Measurements from ENCODE around the gene DDX3X. TPM values are rescaled to one million over a fixed set of nuclear protein-coding genes. Genes with fewer than 3 reads are reported as not detected.
"Not testable (repeated sequence)": the region's sequence is repeated elsewhere in the genome, so short reads cannot be mapped to it uniquely, and the experiment has no call there.

The DDX3X gene
- total RNA-seq (100 to 1,000 TPM; 354 to 357 TPM), polyA plus RNA-seq (240 TPM)

- H3K27me3 ChIP-seq (ENCODE audit: insufficient read depth, low read length, poor library complexity, severe bottlenecking) = no peaks in the 10 kb centered on the region
- Mint-ChIP-seq H3K27ac (peak within 1 kb of the TSS; percentile 98 to 100 (median 100)), H3K27me3 (peaks cover 0 to 27% of the 10 kb centered on the region in 2 donors), H3K4me3 (peak within 1 kb of the TSS; percentile 88 to 99 (median 98)), H3K36me3 (peaks cover 0 to 51% (median 6%) of the 10 kb centered on the region in 3 donors), H3K9me3 (peaks cover 0 to 6% (median 5%) of the 10 kb centered on the region in 5 donors), H3K4me1 (peaks cover 34 to 64% (median 59%) of the 10 kb centered on the region in 3 donors)
- H3K36me3 ChIP-seq (ENCODE audit: insufficient read depth, low read length) = no peaks in the 10 kb centered on the region
- H3K9me3 ChIP-seq (ENCODE audit: low read length) = no peaks in the 10 kb centered on the region
- ChIA-PET POLR2A (interaction anchor here (0.7 to 1.0 kb wide), 2 partner anchors 9 kb away, joined by 3 to 5 read pairs; no protein-coding TSS in a partner anchor), CTCF (no interaction called here)
- DNase-seq = peak; percentile 70 to 94 (median 91)
- H3K4me3 ChIP-seq (ENCODE audit: low read length) = peak within 1 kb of the TSS; percentile 95
- peaks cover 13% of the 10 kb centered on the region for H3K4me1 ChIP-seq (ENCODE audit: insufficient read depth, low read length)
- H3K27ac ChIP-seq (ENCODE audit: low read depth, low read length) = peak within 1 kb of the TSS; percentile 99
These were observed at the start of gene DDX3X for GRCh38 chrX:41333744-41334362. Gene DDX3X (plus strand): TSS chrX:41334162. CDS start chrX:41334253, 91 bp downstream.

- H3K27me3 ChIP-seq (ENCODE audit: insufficient read depth, low read length, poor library complexity, severe bottlenecking); H3K27ac Mint-ChIP-seq; H3K36me3 Mint-ChIP-seq; H3K4me3 ChIP-seq (ENCODE audit: low read length); H3K4me1 ChIP-seq (ENCODE audit: insufficient read depth, low read length); H3K4me1 Mint-ChIP-seq; CTCF ChIA-PET; H3K27me3 Mint-ChIP-seq; H3K36me3 ChIP-seq (ENCODE audit: insufficient read depth, low read length); POLR2A ChIA-PET; H3K27ac ChIP-seq (ENCODE audit: low read depth, low read length); H3K4me3 Mint-ChIP-seq; DNase-seq; H3K9me3 ChIP-seq (ENCODE audit: low read length); H3K9me3 Mint-ChIP-seq: not testable (repeated sequence)
These were observed 48.0 kb upstream of the DDX3X start for GRCh38 chrX:41285928-41286327.

- H3K27me3 Mint-ChIP-seq = peaks cover 0 to 2% of the 10 kb centered on the region in 2 donors
- Histone ChIP-seq H3K4me1 (ENCODE audit: insufficient read depth, low read length) (no peaks in the 10 kb centered on the region), H3K9me3 (ENCODE audit: low read length) (no peaks in the 10 kb centered on the region), H3K4me3 (ENCODE audit: low read length) (no peak overlapping the region), H3K27me3 (ENCODE audit: insufficient read depth, low read length, poor library complexity, severe bottlenecking) (no peaks in the 10 kb centered on the region), H3K27ac (ENCODE audit: low read depth, low read length) (no peak overlapping the region), H3K36me3 (ENCODE audit: insufficient read depth, low read length) (no peaks in the 10 kb centered on the region)
- DNase-seq = no peak
- ChIA-PET POLR2A (no interaction called here), CTCF (no interaction called here)
- no peaks in the 10 kb centered on the region for H3K4me1 Mint-ChIP-seq
- H3K27ac Mint-ChIP-seq = no peak overlapping the region
- peaks cover 0 to 6% (median 0%) of the 10 kb centered on the region in 3 donors for H3K36me3 Mint-ChIP-seq
- H3K9me3 Mint-ChIP-seq = peaks cover 0 to 14% (median 9%) of the 10 kb centered on the region in 5 donors
- no peak overlapping the region for H3K4me3 Mint-ChIP-seq
These were observed 45.3 kb upstream of the DDX3X start for GRCh38 chrX:41288641-41289040.

GRCh38 chrX:41289095-41289494, 44.9 kb upstream of the DDX3X start:
- no peak overlapping the region for H3K4me3 ChIP-seq (ENCODE audit: low read length)
- ChIA-PET CTCF (no interaction called here), POLR2A (no interaction called here)
- H3K36me3 ChIP-seq (ENCODE audit: insufficient read depth, low read length) = no peaks in the 10 kb centered on the region
- H3K4me1 ChIP-seq (ENCODE audit: insufficient read depth, low read length) = no peaks in the 10 kb centered on the region
- H3K27me3 Mint-ChIP-seq = peaks cover 0 to 2% of the 10 kb centered on the region in 2 donors
- H3K27ac Mint-ChIP-seq = no peak overlapping the region
- H3K27me3 ChIP-seq (ENCODE audit: insufficient read depth, low read length, poor library complexity, severe bottlenecking) = no peaks in the 10 kb centered on the region
- H3K36me3 Mint-ChIP-seq = peaks cover 0 to 6% (median 0%) of the 10 kb centered on the region in 3 donors
- no peak for DNase-seq
- H3K9me3 Mint-ChIP-seq = peaks cover 0 to 14% (median 9%) of the 10 kb centered on the region in 5 donors
- H3K4me1 Mint-ChIP-seq = no peaks in the 10 kb centered on the region
- no peak overlapping the region for H3K4me3 Mint-ChIP-seq
- H3K27ac ChIP-seq (ENCODE audit: low read depth, low read length) = no peak overlapping the region
- no peaks in the 10 kb centered on the region for H3K9me3 ChIP-seq (ENCODE audit: low read length)

- no peaks in the 10 kb centered on the region for H3K27me3 ChIP-seq (ENCODE audit: insufficient read depth, low read length, poor library complexity, severe bottlenecking)
- no peak overlapping the region for H3K27ac ChIP-seq (ENCODE audit: low read depth, low read length)
- H3K9me3 ChIP-seq (ENCODE audit: low read length) = no peaks in the 10 kb centered on the region
- DNase-seq = no peak
- no peaks in the 10 kb centered on the region for H3K4me1 ChIP-seq (ENCODE audit: insufficient read depth, low read length)
- POLR2A ChIA-PET = no interaction called here
- H3K4me1 Mint-ChIP-seq = no peaks in the 10 kb centered on the region
- H3K4me3 ChIP-seq (ENCODE audit: low read length) = no peak overlapping the region
- CTCF ChIA-PET = no interaction called here
- no peak overlapping the region for H3K4me3 Mint-ChIP-seq
- H3K27ac Mint-ChIP-seq = no peak overlapping the region
- H3K36me3 Mint-ChIP-seq = peaks cover 0 to 6% (median 0%) of the 10 kb centered on the region in 3 donors
- peaks cover 0 to 14% (median 11%) of the 10 kb centered on the region in 5 donors for H3K9me3 Mint-ChIP-seq
- H3K27me3 Mint-ChIP-seq = peaks cover 0 to 2% of the 10 kb centered on the region in 2 donors
- no peaks in the 10 kb centered on the region for H3K36me3 ChIP-seq (ENCODE audit: insufficient read depth, low read length)
These were observed 42.7 kb upstream of the DDX3X start for GRCh38 chrX:41291309-41291708.

GRCh38 chrX:41293269-41293668, 40.7 kb upstream of the DDX3X start:
- no peaks in the 10 kb centered on the region for H3K27me3 Mint-ChIP-seq
- Histone ChIP-seq H3K36me3 (ENCODE audit: insufficient read depth, low read length) (no peaks in the 10 kb centered on the region), H3K9me3 (ENCODE audit: low read length) (no peaks in the 10 kb centered on the region), H3K27ac (ENCODE audit: low read depth, low read length) (no peak overlapping the region), H3K4me1 (ENCODE audit: insufficient read depth, low read length) (no peaks in the 10 kb centered on the region), H3K4me3 (ENCODE audit: low read length) (no peak overlapping the region), H3K27me3 (ENCODE audit: insufficient read depth, low read length, poor library complexity, severe bottlenecking) (no peaks in the 10 kb centered on the region)
- no peak overlapping the region for H3K27ac Mint-ChIP-seq
- ChIA-PET POLR2A (no interaction called here), CTCF (no interaction called here)
- no peaks in the 10 kb centered on the region for H3K4me1 Mint-ChIP-seq
- DNase-seq = no peak
- no peak overlapping the region for H3K4me3 Mint-ChIP-seq
- peaks cover 0 to 6% (median 0%) of the 10 kb centered on the region in 3 donors for H3K36me3 Mint-ChIP-seq
- peaks cover 0 to 14% (median 11%) of the 10 kb centered on the region in 5 donors for H3K9me3 Mint-ChIP-seq

- H3K27ac Mint-ChIP-seq = no peak overlapping the region
- DNase-seq = no peak
- no peak overlapping the region for H3K4me3 Mint-ChIP-seq
- POLR2A ChIA-PET = no interaction called here
- no peak overlapping the region for H3K27ac ChIP-seq (ENCODE audit: low read depth, low read length)
- no peaks in the 10 kb centered on the region for H3K27me3 ChIP-seq (ENCODE audit: insufficient read depth, low read length, poor library complexity, severe bottlenecking)
- peaks cover 0 to 4% of the 10 kb centered on the region in 2 donors for H3K27me3 Mint-ChIP-seq
- no peaks in the 10 kb centered on the region for H3K36me3 Mint-ChIP-seq
- no peaks in the 10 kb centered on the region for H3K4me1 Mint-ChIP-seq
- H3K4me3 ChIP-seq (ENCODE audit: low read length) = no peak overlapping the region
- CTCF ChIA-PET = no interaction called here
- H3K9me3 ChIP-seq (ENCODE audit: low read length) = no peaks in the 10 kb centered on the region
- H3K36me3 ChIP-seq (ENCODE audit: insufficient read depth, low read length) = no peaks in the 10 kb centered on the region
- H3K4me1 ChIP-seq (ENCODE audit: insufficient read depth, low read length) = no peaks in the 10 kb centered on the region
- no peaks in the 10 kb centered on the region for H3K9me3 Mint-ChIP-seq
These were observed 33.1 kb upstream of the DDX3X start for GRCh38 chrX:41300758-41301437.

- CTCF ChIA-PET = no interaction called here
- H3K4me3 Mint-ChIP-seq = no peak overlapping the region
- H3K27ac Mint-ChIP-seq = no peak overlapping the region
- POLR2A ChIA-PET = no interaction called here
- no peaks in the 10 kb centered on the region for H3K27me3 ChIP-seq (ENCODE audit: insufficient read depth, low read length, poor library complexity, severe bottlenecking)
- no peaks in the 10 kb centered on the region for H3K4me1 Mint-ChIP-seq
- H3K36me3 ChIP-seq (ENCODE audit: insufficient read depth, low read length) = no peaks in the 10 kb centered on the region
- no peaks in the 10 kb centered on the region for H3K9me3 ChIP-seq (ENCODE audit: low read length)
- H3K9me3 Mint-ChIP-seq = no peaks in the 10 kb centered on the region
- H3K36me3 Mint-ChIP-seq = no peaks in the 10 kb centered on the region
- H3K4me1 ChIP-seq (ENCODE audit: insufficient read depth, low read length) = no peaks in the 10 kb centered on the region
- DNase-seq = no peak
- H3K27ac ChIP-seq (ENCODE audit: low read depth, low read length) = no peak overlapping the region
- H3K27me3 Mint-ChIP-seq = peaks cover 0 to 4% of the 10 kb centered on the region in 2 donors
- no peak overlapping the region for H3K4me3 ChIP-seq (ENCODE audit: low read length)
These were observed 32.5 kb upstream of the DDX3X start for GRCh38 chrX:41301438-41301824.
